GM12878 (cell line): Measurements from ENCODE around the gene EPB41L4B.

Experiments
- EZH2 ChIP-seq: IDR thresholded peaks from 2 replicates; pipeline ENCODE4 v1.6.1; 2012; ENCODE audit warnings: low read depth, mild to moderate bottlenecking, control low read depth, inconsistent platforms, low read length, borderline replicate concordance; ENCODE audit not compliant: control insufficient read depth
- KDM1A ChIP-seq: fragments of 200-600 bp; sonication (generic); IDR thresholded peaks from 2 replicates; pipeline ENCODE4 v1.6.1; 2016; ENCODE audit warnings: borderline replicate concordance
- PML ChIP-seq: IDR thresholded peaks from 2 replicates; pipeline ENCODE4 v1.6.1; 2012; ENCODE audit warnings: low read length, inconsistent platforms
- POLR2A ChIP-seq: IDR thresholded peaks from 2 replicates; pipeline ENCODE4 v1.6.1; 2011; ENCODE audit warnings: low read depth, mild to moderate bottlenecking, low read length
- POLR2AphosphoS2 ChIP-seq: IDR thresholded peaks from 2 replicates; pipeline ENCODE4 v1.6.1; 2011; ENCODE audit warnings: low read depth, mild to moderate bottlenecking, low read length, improper control_type of control experiment, moderate library complexity
- POLR2AphosphoS5 ChIP-seq: IDR thresholded peaks from 2 replicates; pipeline ENCODE4 v1.6.1; 2011; ENCODE audit warnings: mild to moderate bottlenecking, low read length, inconsistent platforms
- RELA ChIP-seq: fragments of 450-650 bp; IDR thresholded peaks from 2 replicates; pipeline ENCODE4 v1.8.0; 2014; ENCODE audit warnings: borderline replicate concordance; ENCODE audit not compliant: partially characterized antibody
- SMARCA5 ChIP-seq: fragments of 450-650 bp; IDR thresholded peaks from 2 replicates; pipeline ENCODE4 v1.6.1; 2017; ENCODE audit warnings: mild to moderate bottlenecking
- SMC3 ChIP-seq: IDR thresholded peaks from 2 replicates; pipeline ENCODE4 v1.6.1; 2011; ENCODE audit warnings: low read length, improper control_type of control experiment, borderline replicate concordance
- SUZ12 ChIP-seq: fragments of 200-600 bp; sonication (generic); IDR thresholded peaks from one replicate; pipeline ENCODE4 v1.6.1; 2018; ENCODE audit warnings: antibody characterized with exemption, mild to moderate bottlenecking; ENCODE audit not compliant: unreplicated experiment
- ZZZ3 ChIP-seq: IDR thresholded peaks from 2 replicates; pipeline ENCODE4 v1.6.1; 2011; ENCODE audit warnings: low read depth; ENCODE audit not compliant: control insufficient read depth, insufficient read length
- TF ChIP-seq, protein P1 (sequence below), 3 experiments: IDR thresholded peaks in 2 of 3; conservative IDR thresholded peaks in 1 of 3; 2 replicates each; pipeline ENCODE4 v1.5.1; 2011; ENCODE audit warnings: low read depth in 3 of 3, low read length in 3 of 3, mild to moderate bottlenecking in 3 of 3, control low read depth in 2 of 3, moderate library complexity in 2 of 3, inconsistent platforms in 1 of 3, mixed read lengths in 1 of 3; ENCODE audit not compliant: control insufficient read depth in 2 of 3, insufficient read depth in 1 of 3; ENCODE audit errors: extremely low read depth in 1 of 3
- TF ChIP-seq, protein P2 (sequence below): IDR thresholded peaks from 2 replicates; pipeline ENCODE4 v1.6.1; 2012; ENCODE audit warnings: low read depth, low read length, improper control_type of control experiment
- TF ChIP-seq, protein P3 (sequence below): fragments of 450-650 bp; IDR thresholded peaks from 2 replicates; pipeline ENCODE4 v1.6.1; 2016; ENCODE audit warnings: mild to moderate bottlenecking, moderate library complexity, borderline replicate concordance

DNA sequence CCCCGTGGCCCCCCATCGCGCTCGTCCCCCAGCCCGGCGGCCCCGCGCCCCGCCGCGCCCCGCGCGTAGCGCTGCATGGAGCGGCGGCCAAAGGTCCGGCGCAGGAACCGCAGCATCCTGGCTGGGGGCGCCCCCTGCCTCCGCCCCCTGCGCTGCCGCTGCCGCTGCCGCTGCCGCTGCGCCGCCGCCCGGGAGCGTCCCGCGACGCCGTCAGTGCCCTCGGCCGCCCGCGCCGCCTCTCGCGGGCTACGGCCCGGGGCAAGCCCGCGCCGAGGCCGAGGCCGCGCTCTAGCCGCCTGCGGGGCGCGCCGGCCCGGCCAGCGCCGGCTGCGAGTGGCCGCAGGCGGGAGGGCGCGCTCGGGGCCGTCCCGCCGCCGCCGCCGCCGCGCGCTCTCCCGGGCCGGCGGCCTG is 523 bp downstream of the EPB41L4B start:
- TF ChIP-seq, protein P1, sequence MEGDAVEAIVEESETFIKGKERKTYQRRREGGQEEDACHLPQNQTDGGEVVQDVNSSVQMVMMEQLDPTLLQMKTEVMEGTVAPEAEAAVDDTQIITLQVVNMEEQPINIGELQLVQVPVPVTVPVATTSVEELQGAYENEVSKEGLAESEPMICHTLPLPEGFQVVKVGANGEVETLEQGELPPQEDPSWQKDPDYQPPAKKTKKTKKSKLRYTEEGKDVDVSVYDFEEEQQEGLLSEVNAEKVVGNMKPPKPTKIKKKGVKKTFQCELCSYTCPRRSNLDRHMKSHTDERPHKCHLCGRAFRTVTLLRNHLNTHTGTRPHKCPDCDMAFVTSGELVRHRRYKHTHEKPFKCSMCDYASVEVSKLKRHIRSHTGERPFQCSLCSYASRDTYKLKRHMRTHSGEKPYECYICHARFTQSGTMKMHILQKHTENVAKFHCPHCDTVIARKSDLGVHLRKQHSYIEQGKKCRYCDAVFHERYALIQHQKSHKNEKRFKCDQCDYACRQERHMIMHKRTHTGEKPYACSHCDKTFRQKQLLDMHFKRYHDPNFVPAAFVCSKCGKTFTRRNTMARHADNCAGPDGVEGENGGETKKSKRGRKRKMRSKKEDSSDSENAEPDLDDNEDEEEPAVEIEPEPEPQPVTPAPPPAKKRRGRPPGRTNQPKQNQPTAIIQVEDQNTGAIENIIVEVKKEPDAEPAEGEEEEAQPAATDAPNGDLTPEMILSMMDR (IDR thresholded peaks at IDR 0.05 in 2 of 3, conservative IDR thresholded peaks at IDR 0.05 in 1 of 3; ENCODE audit: control insufficient read depth in 2 of 3, extremely low read depth in 1 of 3, insufficient read depth in 1 of 3, low read depth in 3 of 3, low read length in 3 of 3): no peak
- TF ChIP-seq POLR2A (no peak), SMARCA5 (no peak), EZH2 (no peak), ZZZ3 (no peak), SMC3 (no peak), RELA (no peak), POLR2AphosphoS5 (no peak), SUZ12 (no peak), POLR2AphosphoS2 (no peak), PML (no peak), KDM1A (no peak)
- TF ChIP-seq, protein P2, sequence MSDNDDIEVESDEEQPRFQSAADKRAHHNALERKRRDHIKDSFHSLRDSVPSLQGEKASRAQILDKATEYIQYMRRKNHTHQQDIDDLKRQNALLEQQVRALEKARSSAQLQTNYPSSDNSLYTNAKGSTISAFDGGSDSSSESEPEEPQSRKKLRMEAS: no peak
- TF ChIP-seq, protein P3, sequence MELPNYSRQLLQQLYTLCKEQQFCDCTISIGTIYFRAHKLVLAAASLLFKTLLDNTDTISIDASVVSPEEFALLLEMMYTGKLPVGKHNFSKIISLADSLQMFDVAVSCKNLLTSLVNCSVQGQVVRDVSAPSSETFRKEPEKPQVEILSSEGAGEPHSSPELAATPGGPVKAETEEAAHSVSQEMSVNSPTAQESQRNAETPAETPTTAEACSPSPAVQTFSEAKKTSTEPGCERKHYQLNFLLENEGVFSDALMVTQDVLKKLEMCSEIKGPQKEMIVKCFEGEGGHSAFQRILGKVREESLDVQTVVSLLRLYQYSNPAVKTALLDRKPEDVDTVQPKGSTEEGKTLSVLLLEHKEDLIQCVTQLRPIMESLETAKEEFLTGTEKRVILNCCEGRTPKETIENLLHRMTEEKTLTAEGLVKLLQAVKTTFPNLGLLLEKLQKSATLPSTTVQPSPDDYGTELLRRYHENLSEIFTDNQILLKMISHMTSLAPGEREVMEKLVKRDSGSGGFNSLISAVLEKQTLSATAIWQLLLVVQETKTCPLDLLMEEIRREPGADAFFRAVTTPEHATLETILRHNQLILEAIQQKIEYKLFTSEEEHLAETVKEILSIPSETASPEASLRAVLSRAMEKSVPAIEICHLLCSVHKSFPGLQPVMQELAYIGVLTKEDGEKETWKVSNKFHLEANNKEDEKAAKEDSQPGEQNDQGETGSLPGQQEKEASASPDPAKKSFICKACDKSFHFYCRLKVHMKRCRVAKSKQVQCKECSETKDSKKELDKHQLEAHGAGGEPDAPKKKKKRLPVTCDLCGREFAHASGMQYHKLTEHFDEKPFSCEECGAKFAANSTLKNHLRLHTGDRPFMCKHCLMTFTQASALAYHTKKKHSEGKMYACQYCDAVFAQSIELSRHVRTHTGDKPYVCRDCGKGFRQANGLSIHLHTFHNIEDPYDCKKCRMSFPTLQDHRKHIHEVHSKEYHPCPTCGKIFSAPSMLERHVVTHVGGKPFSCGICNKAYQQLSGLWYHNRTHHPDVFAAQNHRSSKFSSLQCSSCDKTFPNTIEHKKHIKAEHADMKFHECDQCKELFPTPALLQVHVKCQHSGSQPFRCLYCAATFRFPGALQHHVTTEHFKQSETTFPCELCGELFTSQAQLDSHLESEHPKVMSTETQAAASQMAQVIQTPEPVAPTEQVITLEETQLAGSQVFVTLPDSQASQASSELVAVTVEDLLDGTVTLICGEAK: no peak
